HG03521 (cell line): ENCODE data around the gene POU2F2.
"Not testable (repeated sequence)": the region's sequence is repeated elsewhere in the genome, so short reads cannot be mapped to it uniquely, and the experiment has no call there.

Experiments used
- ATAC-seq: cut with Tn5 transposase; IDR thresholded peaks from one replicate; pipeline ENCODE4 v1.9.1; 2021; ENCODE audit warnings: mild to moderate bottlenecking, moderate library complexity; ENCODE audit not compliant: unreplicated experiment

POU2F2 gene

GRCh38 chr19:42065511-42065910 is 66.7 kb downstream of the POU2F2 start:
- no peak for ATAC-seq

- ATAC-seq, result no peak
Observed at GRCh38 chr19:42065051-42065450, 67.2 kb downstream of the POU2F2 start.

GRCh38 chr19:42064432-42064831 is 67.8 kb downstream of the POU2F2 start:
- no peak for ATAC-seq

GRCh38 chr19:42062381-42062780 is 69.9 kb downstream of the POU2F2 start:
- no peak for ATAC-seq

- no peak for ATAC-seq
Observed at GRCh38 chr19:42060117-42060516, 72.1 kb downstream of the POU2F2 start.

GRCh38 chr19:42059196-42059595 is 73.0 kb downstream of the POU2F2 start:
- ATAC-seq, result no peak

- no peak for ATAC-seq
Observed at GRCh38 chr19:42057846-42058245, 74.4 kb downstream of the POU2F2 start.

- no peak for ATAC-seq
Observed at GRCh38 chr19:42054205-42054604, 78.0 kb downstream of the POU2F2 start.

- ATAC-seq, result no peak
Observed at GRCh38 chr19:42053037-42053935, 79.0 kb downstream of the POU2F2 start.

- no peak for ATAC-seq
Observed at GRCh38 chr19:42052241-42052863, 79.9 kb downstream of the POU2F2 start.

- ATAC-seq, result no peak
Observed at GRCh38 chr19:42051166-42052115, 80.8 kb downstream of the POU2F2 start.

- ATAC-seq, result no peak
Observed at GRCh38 chr19:42048992-42049391, 83.3 kb downstream of the POU2F2 start.

GRCh38 chr19:42045575-42045974 is 86.7 kb downstream of the POU2F2 start:
- no peak for ATAC-seq

- ATAC-seq, result no peak
Observed at GRCh38 chr19:42042455-42043170, 89.6 kb downstream of the POU2F2 start.

GRCh38 chr19:42040491-42040890 is 91.8 kb downstream of the POU2F2 start:
- not testable (repeated sequence) for ATAC-seq

GRCh38 chr19:42040031-42040430 is 92.2 kb downstream of the POU2F2 start:
- ATAC-seq, result no peak

GRCh38 chr19:42038666-42039065 is 93.6 kb downstream of the POU2F2 start:
- ATAC-seq, result no peak

- no peak for ATAC-seq
Observed at GRCh38 chr19:42037649-42038048, 94.6 kb downstream of the POU2F2 start.
